Measurements from ENCODE around the gene SETD9. TPM values are rescaled to one million over a fixed set of nuclear protein-coding genes. Genes with fewer than 3 reads are reported as not detected.

Gene SETD9
- total and polyA plus RNA-seq, 2 donors from 2014 or later, result 8.0 to 9.3 TPM

DNA sequence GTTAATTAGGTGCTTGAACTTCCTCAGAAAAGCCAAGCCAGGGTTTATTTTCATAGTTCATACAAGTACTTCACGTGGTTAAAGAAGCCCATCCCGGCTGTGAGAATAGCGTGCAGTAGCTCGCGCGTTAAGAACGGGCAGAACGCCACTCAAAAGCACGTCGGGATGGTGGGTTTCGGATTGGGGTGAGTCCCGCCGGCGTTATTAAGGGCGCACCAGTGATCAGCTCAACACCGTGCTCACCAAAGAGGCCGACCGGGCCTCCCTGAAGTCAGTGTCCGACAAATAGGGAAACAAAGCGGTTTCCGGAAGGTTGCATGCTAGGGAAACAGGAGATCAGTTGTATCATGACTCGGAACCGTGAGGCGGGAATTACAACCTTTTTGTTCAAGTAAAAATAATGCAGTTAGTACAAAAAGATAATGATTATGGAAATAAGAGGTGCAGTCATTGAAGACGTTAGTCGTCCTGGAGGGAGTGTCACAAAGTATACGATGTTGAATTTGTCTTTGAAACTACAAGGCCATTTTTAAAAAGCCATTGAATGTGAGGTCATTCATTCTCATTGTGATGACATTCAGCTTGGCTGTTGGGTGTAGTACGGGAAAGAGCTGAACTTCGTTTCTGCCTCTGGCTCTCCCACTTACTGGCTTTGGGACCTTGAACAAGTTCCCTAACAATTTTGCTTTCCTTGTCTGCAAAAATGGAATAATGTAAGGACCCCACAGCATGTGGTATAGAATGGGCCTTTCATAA is 992 bp downstream of the SETD9 start:
- peak in 2 of 5 donors; percentile 57 to 82 for DNase-seq
- Histone ChIP-seq H3K9ac (ENCODE audit: low read length in 3 of 3) (peak overlapping the region; percentile 57 to 90 (median 77)), H3K36me3 (ENCODE audit: control insufficient read depth in 2 of 3, insufficient read depth in 3 of 3, low read length in 3 of 3) (no peaks in the 10 kb centered on the region), H3K9me3 (ENCODE audit: control insufficient read depth in 2 of 3, insufficient read depth in 1 of 3, low read length in 3 of 3) (no peaks in the 10 kb centered on the region), H3K4me1 (ENCODE audit: control insufficient read depth in 2 of 3, insufficient read depth in 2 of 3, low read depth in 1 of 3, low read length in 3 of 3) (peaks cover 0 to 5% (median 0%) of the 10 kb centered on the region in 3 donors), H3K27me3 (ENCODE audit: control insufficient read depth, insufficient read depth, low read length) (no peaks in the 10 kb centered on the region), H3K4me3 (ENCODE audit: low read length in 3 of 3) (peak overlapping the region; percentile 80 to 94 (median 93)), H3K27ac (ENCODE audit: low read depth in 2 of 2, low read length in 2 of 2) (peak overlapping the region; percentile 59 to 95)
- TF ChIP-seq, protein P1, sequence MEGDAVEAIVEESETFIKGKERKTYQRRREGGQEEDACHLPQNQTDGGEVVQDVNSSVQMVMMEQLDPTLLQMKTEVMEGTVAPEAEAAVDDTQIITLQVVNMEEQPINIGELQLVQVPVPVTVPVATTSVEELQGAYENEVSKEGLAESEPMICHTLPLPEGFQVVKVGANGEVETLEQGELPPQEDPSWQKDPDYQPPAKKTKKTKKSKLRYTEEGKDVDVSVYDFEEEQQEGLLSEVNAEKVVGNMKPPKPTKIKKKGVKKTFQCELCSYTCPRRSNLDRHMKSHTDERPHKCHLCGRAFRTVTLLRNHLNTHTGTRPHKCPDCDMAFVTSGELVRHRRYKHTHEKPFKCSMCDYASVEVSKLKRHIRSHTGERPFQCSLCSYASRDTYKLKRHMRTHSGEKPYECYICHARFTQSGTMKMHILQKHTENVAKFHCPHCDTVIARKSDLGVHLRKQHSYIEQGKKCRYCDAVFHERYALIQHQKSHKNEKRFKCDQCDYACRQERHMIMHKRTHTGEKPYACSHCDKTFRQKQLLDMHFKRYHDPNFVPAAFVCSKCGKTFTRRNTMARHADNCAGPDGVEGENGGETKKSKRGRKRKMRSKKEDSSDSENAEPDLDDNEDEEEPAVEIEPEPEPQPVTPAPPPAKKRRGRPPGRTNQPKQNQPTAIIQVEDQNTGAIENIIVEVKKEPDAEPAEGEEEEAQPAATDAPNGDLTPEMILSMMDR (IDR thresholded peaks at IDR 0.05; ENCODE audit: borderline replicate concordance, extremely low read depth, insufficient read depth), result no peak
- FAIRE-seq, result no peak
- intact Hi-C loops (cut with DNase I), result no loop called here

DNA sequence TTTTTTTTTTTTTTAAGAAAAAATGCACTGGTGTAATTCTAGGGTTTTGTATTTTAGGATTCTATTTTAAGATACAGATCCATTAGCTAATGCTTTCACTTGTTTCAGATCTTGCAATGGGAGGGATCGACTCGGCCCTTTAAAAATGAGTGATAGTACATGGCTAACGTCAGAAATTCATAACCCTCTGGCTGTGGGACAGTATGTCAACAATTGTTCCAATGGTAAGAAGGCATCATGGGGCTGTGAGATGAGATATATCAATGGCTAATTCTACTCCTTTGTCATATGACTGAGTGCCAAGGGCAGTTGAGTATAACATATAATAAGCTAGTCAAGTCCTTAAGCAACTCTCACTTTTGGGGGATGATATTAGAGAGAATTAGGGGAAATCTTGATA is 4.4 kb downstream of the SETD9 start:
- FAIRE-seq, result no peak
- Histone ChIP-seq H3K4me3 (ENCODE audit: low read length in 3 of 3) (no peak overlapping the region), H3K4me1 (ENCODE audit: control insufficient read depth in 2 of 3, insufficient read depth in 2 of 3, low read depth in 1 of 3, low read length in 3 of 3) (peaks cover 0 to 5% (median 0%) of the 10 kb centered on the region in 3 donors), H3K36me3 (ENCODE audit: control insufficient read depth in 2 of 3, insufficient read depth in 3 of 3, low read length in 3 of 3) (peaks cover 0 to 2% (median 0%) of the 10 kb centered on the region in 3 donors), H3K9me3 (ENCODE audit: control insufficient read depth in 2 of 3, insufficient read depth in 1 of 3, low read length in 3 of 3) (no peaks in the 10 kb centered on the region), H3K9ac (ENCODE audit: low read length in 3 of 3) (no peak overlapping the region), H3K27me3 (ENCODE audit: control insufficient read depth, insufficient read depth, low read length) (no peaks in the 10 kb centered on the region), H3K27ac (ENCODE audit: low read depth in 2 of 2, low read length in 2 of 2) (no peak overlapping the region)
- DNase-seq, result no peak
- intact Hi-C loops (cut with DNase I), result no loop called here
- TF ChIP-seq, protein P1 (IDR thresholded peaks at IDR 0.05; ENCODE audit: borderline replicate concordance, extremely low read depth, insufficient read depth), result no peak

DNA sequence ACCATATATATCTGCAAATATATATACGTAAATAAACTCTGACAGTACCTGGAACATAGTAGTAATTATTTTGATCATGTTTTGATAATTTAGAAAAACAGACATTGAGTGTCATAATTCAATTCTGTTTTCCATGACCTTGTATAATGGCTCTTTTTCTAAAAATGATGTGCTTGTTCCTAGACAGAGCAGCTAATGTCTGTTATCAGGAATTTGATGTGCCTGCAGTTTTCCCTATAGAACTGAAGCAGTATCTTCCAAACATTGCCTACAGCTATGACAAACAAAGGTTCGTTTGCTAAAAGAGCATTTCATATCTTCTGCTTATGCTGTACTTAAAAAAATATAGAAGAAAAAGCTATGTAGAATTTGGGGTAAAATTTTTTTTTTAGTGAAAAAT is 5.3 kb downstream of the SETD9 start:
- TF ChIP-seq, protein P1 (IDR thresholded peaks at IDR 0.05; ENCODE audit: borderline replicate concordance, extremely low read depth, insufficient read depth), result no peak
- no peaks in the 10 kb centered on the region for H3K27me3 ChIP-seq (ENCODE audit: control insufficient read depth, insufficient read depth, low read length)
- peaks cover 0 to 5% (median 0%) of the 10 kb centered on the region in 3 donors for H3K4me1 ChIP-seq (ENCODE audit: control insufficient read depth in 2 of 3, insufficient read depth in 2 of 3, low read depth in 1 of 3, low read length in 3 of 3)
- H3K36me3 ChIP-seq (ENCODE audit: control insufficient read depth in 2 of 3, insufficient read depth in 3 of 3, low read length in 3 of 3), result peaks cover 0 to 2% (median 0%) of the 10 kb centered on the region in 3 donors
- FAIRE-seq (no peak), DNase-seq (no peak)
- no peak overlapping the region for H3K9ac ChIP-seq (ENCODE audit: low read length in 3 of 3)
- no peaks in the 10 kb centered on the region for H3K9me3 ChIP-seq (ENCODE audit: control insufficient read depth in 2 of 3, insufficient read depth in 1 of 3, low read length in 3 of 3)
- intact Hi-C loops (cut with DNase I), result no loop called here
- no peak overlapping the region for H3K4me3 ChIP-seq (ENCODE audit: low read length in 3 of 3)
- H3K27ac ChIP-seq (ENCODE audit: low read depth in 2 of 2, low read length in 2 of 2), result no peak overlapping the region
